NCI-H446 treated with DMSO at 0.1 percent for 48 hours (cell line): ENCODE data around the gene BHLHE23.

Source experiments
- DNase-seq: peaks from one replicate; lab custom pipeline; 2025; lab: John Stamatoyannopoulos, UW

BHLHE23 gene

GRCh38 chr20:62971950-62972844 is 34.6 kb downstream of the BHLHE23 start:
- no peak for DNase-seq

GRCh38 chr20:62971211-62971949 is 35.4 kb downstream of the BHLHE23 start:
- no peak for DNase-seq

GRCh38 chr20:62970307-62971210 is 36.2 kb downstream of the BHLHE23 start:
- DNase-seq = no peak

- DNase-seq = no peak
Observed at GRCh38 chr20:62969939-62970306, 36.8 kb downstream of the BHLHE23 start.

- DNase-seq = no peak
Observed at GRCh38 chr20:62969179-62969760, 37.5 kb downstream of the BHLHE23 start.

GRCh38 chr20:62968378-62969178 is 38.2 kb downstream of the BHLHE23 start:
- DNase-seq = no peak

GRCh38 chr20:62967628-62968351 is 39.0 kb downstream of the BHLHE23 start:
- no peak for DNase-seq

- DNase-seq = no peak
Observed at GRCh38 chr20:62967149-62967501, 39.6 kb downstream of the BHLHE23 start.

GRCh38 chr20:62966212-62967148 is 40.3 kb downstream of the BHLHE23 start:
- no peak for DNase-seq

- DNase-seq = no peak
Observed at GRCh38 chr20:62965363-62965771, 41.4 kb downstream of the BHLHE23 start.

GRCh38 chr20:62964700-62965099 is 42.1 kb downstream of the BHLHE23 start:
- no peak for DNase-seq

- no peak for DNase-seq
Observed at GRCh38 chr20:62963614-62964397, 43.0 kb downstream of the BHLHE23 start.

GRCh38 chr20:62962891-62963613 is 43.7 kb downstream of the BHLHE23 start:
- no peak for DNase-seq

- no peak for DNase-seq
Observed at GRCh38 chr20:62962221-62962879, 44.4 kb downstream of the BHLHE23 start.

- DNase-seq = no peak
Observed at GRCh38 chr20:62961799-62962198, 45.0 kb downstream of the BHLHE23 start.

GRCh38 chr20:62961310-62961783 is 45.4 kb downstream of the BHLHE23 start:
- DNase-seq = no peak
